Measurements from ENCODE around the gene PALM.

- no peak for TF ChIP-seq CTCF (IDR thresholded peaks at IDR 0.05)
- no peak for TF ChIP-seq POLR2AphosphoS5 (IDR thresholded peaks at IDR 0.05)
- no peak for TF ChIP-seq EP300 (IDR thresholded peaks at IDR 0.05)
These were observed 85.1 kb downstream of the PALM start for GRCh38 chr19:793806-794205.
